GM19035 (cell line): ENCODE measurements around the gene MIER2.

Experiments used
- ATAC-seq: cut with Tn5 transposase; IDR thresholded peaks from one replicate; pipeline ENCODE4 v1.9.1; 2021; ENCODE audit not compliant: unreplicated experiment

MIER2 gene

DNA sequence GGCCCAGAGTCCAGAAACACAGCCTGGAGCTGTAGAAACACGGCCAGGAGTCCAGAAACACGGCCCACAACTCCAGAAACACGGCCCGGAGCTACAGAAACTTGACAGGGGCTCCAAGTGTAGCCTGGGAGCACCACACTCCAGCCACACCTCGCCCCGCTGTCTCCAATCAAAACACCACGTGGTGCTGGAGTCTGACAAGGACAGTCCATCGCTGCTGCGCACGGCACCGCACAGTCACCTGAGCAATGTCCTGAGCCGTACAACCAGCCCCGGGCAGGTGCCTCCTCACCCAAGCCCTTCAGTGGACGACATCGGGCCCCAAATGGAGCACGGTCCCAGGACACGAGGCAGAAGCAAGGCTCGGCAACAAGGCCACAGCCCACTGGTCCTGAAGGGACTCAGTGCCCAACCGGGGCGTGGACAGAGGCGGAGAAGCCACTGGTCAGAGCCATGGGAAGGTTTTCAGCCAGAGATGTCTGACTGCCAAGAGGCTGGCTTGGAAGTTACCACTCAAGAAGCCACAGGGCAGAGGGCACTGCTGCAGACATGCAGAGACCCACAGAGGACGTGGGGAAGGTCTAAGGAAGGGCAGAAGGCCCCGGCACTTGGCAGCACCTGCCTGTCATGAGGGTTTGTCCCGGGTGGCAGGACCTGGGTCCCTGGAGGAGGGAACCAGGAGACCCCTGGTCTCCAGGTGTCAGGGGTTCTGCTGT, 33.7 kb downstream of the MIER2 start:
- no peak for ATAC-seq

DNA sequence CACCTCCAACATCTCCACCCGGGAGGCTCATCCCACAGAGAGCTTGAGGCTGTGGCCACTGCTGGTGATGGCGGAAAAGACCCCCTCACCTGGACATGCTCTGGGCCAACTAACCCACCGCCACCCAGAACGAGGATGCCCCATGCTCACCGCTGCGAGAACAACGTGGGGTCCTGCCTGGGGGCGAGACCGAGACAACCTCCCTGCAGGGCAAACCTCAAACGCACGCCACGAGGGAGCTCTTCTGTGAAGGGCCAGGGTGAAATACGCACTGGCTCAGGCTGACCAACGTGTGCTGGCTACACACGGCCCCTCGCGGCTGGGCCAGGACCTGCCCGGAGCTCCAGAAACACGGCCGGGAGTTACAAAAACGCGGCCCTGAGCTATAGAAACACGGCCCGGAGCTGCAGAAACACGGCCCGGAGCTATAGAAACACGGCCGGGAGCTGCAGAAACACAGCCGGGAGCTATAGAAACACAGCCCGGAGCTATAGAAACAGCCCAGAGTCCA, 34.4 kb downstream of the MIER2 start:
- no peak for ATAC-seq

DNA sequence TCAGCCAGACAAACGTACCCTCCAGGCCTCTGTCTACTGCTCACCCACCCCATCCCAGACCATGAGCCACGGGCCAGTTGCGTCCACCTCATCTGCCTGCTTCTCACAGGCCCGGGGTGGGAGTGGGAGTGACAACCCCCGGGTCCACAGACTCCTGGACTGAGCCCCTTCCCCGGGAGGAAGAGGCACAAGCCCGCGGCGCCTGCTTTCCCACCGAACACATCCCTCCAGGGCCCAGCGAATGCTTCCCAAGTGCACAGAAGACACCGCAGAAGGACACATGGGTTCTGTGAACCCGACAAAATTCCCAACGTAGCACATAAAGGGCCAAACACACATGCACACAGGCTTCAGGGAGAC, 35.4 kb downstream of the MIER2 start:
- no peak for ATAC-seq

GRCh38 chr19:308471-309205, 36.0 kb downstream of the MIER2 start:
- ATAC-seq = no peak

DNA sequence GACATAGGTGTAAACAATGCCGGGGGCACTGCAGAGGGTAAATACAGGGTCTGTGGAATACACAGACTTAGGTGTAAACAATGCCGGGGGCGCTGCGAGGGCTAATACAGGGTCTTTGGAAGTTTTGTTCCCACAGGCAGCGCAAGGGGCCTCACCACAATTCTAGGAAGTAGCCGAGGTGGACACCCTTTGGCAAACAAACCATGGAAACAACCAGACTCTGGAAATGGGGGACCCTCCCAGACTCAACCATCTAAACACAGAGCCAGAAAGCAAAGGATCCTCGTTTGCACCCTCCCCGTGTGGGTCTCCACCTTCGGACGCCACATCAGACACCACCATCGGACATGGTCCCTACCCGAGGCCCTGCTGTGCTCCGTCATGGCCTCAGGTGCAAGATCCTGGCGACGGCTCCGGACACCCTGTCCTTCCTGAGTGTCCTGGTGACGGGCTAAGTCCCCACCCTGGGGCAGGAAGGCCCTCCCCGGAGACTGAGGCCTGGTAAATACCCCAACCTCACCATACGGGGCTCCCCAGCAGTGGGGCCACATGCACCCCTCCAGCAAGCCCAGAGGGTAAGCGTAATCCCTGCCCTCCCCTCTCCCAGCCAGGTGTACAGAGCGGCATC, 36.7 kb downstream of the MIER2 start:
- no peak for ATAC-seq

- no peak for ATAC-seq
These were observed 37.5 kb downstream of the MIER2 start for GRCh38 chr19:307111-307531.

DNA sequence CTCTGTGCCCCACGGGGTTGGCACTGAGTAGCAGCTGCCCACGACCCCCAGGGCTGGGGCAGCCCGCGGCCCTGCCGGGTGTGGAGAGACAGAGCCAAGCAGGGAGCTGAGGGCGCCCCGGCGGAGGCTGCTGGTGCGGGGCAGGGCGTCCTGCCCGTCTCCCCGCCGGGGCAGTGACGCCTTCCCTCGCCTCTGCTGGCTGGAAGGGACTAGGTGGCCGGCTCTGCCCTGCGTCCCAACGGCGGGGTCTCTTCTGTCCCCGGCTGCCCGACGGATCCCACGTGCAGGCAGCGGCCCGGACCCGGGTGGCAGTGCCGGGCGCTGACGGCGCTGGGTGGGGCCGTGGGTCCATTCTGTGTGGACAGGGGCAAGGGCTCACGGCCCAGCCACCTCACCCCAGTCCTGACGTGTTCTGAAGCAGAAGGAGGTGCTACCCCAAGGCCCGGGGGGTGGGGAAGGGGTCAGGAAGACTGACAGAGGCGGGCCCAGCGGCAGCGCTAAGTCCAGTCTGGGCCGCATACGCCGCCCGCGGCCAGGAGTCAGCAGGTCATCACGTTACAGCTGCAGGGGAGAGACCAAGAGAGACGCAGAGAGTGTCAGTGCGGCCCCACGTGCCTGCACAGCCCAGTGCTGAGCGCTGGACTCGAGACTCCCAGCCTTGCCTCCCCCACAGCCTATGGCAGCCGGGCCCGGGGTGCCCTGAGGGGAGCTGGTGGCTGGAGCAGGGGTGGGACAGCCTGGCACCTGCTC, 38.3 kb downstream of the MIER2 start:
- no peak for ATAC-seq

DNA sequence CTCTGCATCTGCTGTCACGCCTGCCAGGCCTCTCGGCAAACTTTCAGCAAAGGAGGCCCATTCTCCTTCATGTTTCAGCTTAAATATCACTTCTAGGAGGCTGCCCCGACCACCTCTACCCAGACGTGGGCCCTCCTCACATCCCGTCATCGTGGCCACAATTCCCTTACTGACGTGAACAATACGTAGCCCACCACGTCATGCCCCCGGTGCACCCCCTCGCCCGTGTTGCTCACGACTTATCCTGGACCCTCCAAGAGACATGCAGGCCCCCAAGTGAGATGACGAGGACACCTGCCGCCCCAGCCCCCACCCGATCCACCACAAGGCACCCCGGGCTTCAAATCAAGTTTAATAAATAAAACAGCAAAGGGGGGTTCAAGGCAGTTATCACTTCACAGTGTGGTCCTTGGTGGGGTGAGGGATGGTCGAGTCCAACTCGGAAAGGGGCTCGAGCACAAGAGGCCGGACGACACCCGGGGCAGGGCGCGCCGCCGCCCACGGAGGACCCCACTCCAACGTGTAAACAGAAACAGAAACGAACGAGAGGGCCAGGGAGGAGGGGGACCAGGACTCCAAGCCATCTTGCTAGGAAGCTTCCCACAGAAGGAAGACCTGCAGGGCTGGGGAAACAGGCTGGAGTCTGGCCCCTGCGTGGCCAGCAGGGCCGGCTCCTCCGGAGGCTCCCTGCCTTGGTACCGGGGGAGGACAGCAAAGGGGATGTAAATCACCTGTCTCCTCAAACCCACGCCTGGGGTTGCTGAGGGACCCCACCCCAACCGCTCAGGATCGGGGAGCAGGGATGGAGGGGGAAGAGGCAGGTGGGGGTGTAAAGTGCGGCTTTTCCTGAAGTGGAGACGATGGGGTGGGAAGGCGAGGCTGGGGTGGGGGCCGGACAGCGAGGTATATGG, 39.1 kb downstream of the MIER2 start:
- no peak for ATAC-seq

DNA sequence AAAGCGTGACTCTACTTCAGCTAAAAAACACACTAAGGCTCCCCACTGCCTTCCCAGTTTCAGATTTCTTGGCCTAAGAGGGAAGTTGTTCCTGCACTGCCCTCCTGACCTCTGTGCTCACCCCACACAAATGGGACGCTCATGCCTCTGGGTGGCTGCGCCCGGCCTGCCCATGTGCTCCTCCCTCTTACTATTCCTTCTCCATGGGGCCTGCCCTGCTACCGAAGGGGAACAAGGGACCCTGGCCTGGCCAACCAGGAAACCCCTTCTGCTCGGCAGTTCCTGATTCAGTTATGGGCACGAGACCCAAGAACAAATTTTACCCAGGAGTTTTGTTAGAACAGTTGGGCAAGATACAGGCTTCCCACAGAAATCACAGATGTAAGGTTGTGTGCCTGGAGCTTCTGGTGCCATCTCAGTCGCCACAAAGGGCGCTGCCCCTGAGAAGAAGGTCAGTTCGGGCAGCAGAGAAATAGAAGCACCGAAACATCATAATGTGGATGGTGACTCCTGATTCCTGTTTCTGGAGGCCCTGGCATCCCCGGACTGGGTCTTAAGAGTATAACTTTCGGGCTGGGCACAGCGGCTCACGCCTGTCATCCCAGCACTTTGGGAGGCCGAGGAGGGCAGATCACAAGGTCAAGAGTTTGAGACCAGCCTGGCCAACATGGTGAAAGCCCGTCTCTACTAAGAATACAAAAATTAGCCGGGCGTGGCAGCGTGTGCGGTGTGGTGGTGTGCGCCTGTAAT, 47.9 kb downstream of the MIER2 start:
- no peak for ATAC-seq

- ATAC-seq = no peak
These were observed 48.8 kb downstream of the MIER2 start for GRCh38 chr19:295687-296370.

- no peak for ATAC-seq
These were observed 49.5 kb downstream of the MIER2 start for GRCh38 chr19:294946-295686.

GRCh38 chr19:294341-294945, 50.2 kb downstream of the MIER2 start:
- ATAC-seq = no peak

- ATAC-seq = no peak
These were observed 51.0 kb downstream of the MIER2 start for GRCh38 chr19:293436-294110.

GRCh38 chr19:292951-293350, 51.6 kb downstream of the MIER2 start:
- no peak for ATAC-seq

- no peak for ATAC-seq
These were observed 52.2 kb downstream of the MIER2 start for GRCh38 chr19:292281-292884.

GRCh38 chr19:291561-292280, 52.9 kb downstream of the MIER2 start:
- ATAC-seq = no peak
